Endothelial cell (in vitro differentiated cells): ENCODE results near the gene ASPHD1. TPM values are rescaled to one million over a fixed set of nuclear protein-coding genes. Genes with fewer than 3 reads are reported as not detected.

Source experiments
- DNase-seq: peaks from one replicate; pipeline ENCODE4 v3.0.0; 2021; ENCODE audit warnings: low spot score
- H3K27ac Mint-ChIP-seq: one replicate; pipeline ENCODE4 v1.8.0; 2021; ENCODE audit warnings: mixed read lengths, inconsistent platforms; ENCODE audit not compliant: unreplicated experiment
- H3K27me3 Mint-ChIP-seq: one replicate; pipeline ENCODE4 v1.8.0; 2021; ENCODE audit warnings: mild to moderate bottlenecking, moderate library complexity, mixed read lengths, inconsistent platforms; ENCODE audit not compliant: unreplicated experiment
- H3K36me3 Mint-ChIP-seq: one replicate; pipeline ENCODE4 v1.8.0; 2021; ENCODE audit warnings: mild to moderate bottlenecking, low read depth, mixed read lengths, inconsistent platforms; ENCODE audit not compliant: unreplicated experiment
- H3K4me1 Mint-ChIP-seq: one replicate; pipeline ENCODE4 v1.8.0; 2021; ENCODE audit warnings: mild to moderate bottlenecking, mixed read lengths, inconsistent platforms; ENCODE audit not compliant: unreplicated experiment
- H3K4me3 Mint-ChIP-seq: one replicate; pipeline ENCODE4 v1.8.0; 2021; ENCODE audit warnings: mild to moderate bottlenecking, mixed read lengths, inconsistent platforms; ENCODE audit not compliant: unreplicated experiment
- H3K9me3 Mint-ChIP-seq: one replicate; pipeline ENCODE4 v1.8.0; 2021; ENCODE audit warnings: mixed read lengths, inconsistent platforms; ENCODE audit not compliant: unreplicated experiment
- total RNA-seq: library from RNA; stranded (reverse); fragmentation: NEBNext Ultra II Directional; extraction: Animal tissue kit (Norgen Biotek cat#: 25700); gene quantifications from one replicate; pipeline ENCODE4 v1.2.1, GENCODE V29; 2021; ENCODE audit not compliant: unreplicated experiment
- TF ChIP-seq, protein P1 (sequence below): fragments of 200-600 bp; sonication (generic); IDR thresholded peaks from one replicate; pipeline ENCODE4 v1.5.0; 2021; ENCODE audit warnings: antibody characterized with exemption; ENCODE audit not compliant: unreplicated experiment

Gene ASPHD1
- total RNA-seq, 1 donor from 2014 or later, result 3.0 TPM

DNA sequence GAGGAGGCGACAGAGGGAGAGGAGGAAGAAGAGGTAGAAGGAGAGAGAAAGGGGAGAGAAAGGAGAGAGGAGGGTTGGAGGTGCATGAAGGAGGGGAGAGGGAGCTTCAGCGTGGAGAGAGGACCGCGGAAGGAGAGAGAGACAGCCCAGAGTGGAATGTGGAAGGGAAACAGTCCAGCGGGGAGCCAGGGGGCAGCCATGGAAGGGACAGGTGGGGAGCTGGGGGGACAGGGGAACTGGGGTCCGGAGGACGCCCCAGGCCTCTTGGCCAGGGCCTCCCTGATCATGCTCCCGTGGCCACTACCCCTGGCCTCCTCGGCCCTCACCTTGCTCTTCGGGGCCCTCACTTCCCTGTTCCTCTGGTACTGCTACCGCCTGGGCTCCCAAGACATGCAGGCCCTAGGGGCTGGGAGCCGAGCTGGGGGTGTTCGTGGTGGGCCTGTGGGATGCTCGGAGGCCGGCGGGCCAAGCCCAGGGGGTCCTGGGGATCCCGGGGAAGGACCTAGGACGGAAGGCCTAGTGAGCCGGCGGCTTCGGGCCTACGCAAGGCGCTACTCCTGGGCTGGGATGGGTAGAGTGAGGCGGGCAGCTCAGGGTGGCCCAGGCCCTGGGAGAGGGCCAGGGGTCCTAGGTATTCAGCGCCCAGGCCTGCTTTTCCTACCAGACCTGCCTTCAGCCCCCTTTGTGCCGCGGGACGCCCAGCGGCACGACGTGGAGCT is 759 bp downstream of the ASPHD1 start:
- peaks cover 8% of the 10 kb centered on the region for H3K36me3 Mint-ChIP-seq
- no peaks in the 10 kb centered on the region for H3K9me3 Mint-ChIP-seq
- H3K4me3 Mint-ChIP-seq, result peak overlapping the region; percentile 87
- H3K27ac Mint-ChIP-seq, result no peak overlapping the region
- no peak for DNase-seq
- peaks cover 16% of the 10 kb centered on the region for H3K27me3 Mint-ChIP-seq
- peaks cover 13% of the 10 kb centered on the region for H3K4me1 Mint-ChIP-seq
- TF ChIP-seq, protein P1, sequence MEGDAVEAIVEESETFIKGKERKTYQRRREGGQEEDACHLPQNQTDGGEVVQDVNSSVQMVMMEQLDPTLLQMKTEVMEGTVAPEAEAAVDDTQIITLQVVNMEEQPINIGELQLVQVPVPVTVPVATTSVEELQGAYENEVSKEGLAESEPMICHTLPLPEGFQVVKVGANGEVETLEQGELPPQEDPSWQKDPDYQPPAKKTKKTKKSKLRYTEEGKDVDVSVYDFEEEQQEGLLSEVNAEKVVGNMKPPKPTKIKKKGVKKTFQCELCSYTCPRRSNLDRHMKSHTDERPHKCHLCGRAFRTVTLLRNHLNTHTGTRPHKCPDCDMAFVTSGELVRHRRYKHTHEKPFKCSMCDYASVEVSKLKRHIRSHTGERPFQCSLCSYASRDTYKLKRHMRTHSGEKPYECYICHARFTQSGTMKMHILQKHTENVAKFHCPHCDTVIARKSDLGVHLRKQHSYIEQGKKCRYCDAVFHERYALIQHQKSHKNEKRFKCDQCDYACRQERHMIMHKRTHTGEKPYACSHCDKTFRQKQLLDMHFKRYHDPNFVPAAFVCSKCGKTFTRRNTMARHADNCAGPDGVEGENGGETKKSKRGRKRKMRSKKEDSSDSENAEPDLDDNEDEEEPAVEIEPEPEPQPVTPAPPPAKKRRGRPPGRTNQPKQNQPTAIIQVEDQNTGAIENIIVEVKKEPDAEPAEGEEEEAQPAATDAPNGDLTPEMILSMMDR, result no peak

DNA sequence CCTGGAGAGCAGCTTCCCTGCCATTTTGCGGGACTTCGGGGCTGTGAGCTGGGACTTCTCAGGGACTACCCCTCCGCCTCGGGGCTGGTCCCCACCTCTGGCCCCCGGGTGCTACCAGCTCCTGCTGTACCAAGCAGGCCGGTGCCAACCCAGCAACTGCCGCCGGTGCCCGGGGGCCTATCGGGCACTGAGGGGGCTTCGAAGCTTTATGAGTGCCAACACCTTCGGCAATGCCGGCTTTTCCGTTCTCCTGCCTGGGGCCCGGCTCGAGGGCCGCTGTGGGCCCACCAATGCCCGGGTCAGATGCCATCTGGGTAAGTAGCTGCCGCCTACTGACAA is 1.3 kb downstream of the ASPHD1 start:
- no peak overlapping the region for H3K27ac Mint-ChIP-seq
- peaks cover 8% of the 10 kb centered on the region for H3K36me3 Mint-ChIP-seq
- DNase-seq, result no peak
- peaks cover 15% of the 10 kb centered on the region for H3K27me3 Mint-ChIP-seq
- TF ChIP-seq, protein P1, result no peak
- H3K4me1 Mint-ChIP-seq, result peaks cover 13% of the 10 kb centered on the region
- H3K4me3 Mint-ChIP-seq, result peak overlapping the region; percentile 80
- no peaks in the 10 kb centered on the region for H3K9me3 Mint-ChIP-seq

DNA sequence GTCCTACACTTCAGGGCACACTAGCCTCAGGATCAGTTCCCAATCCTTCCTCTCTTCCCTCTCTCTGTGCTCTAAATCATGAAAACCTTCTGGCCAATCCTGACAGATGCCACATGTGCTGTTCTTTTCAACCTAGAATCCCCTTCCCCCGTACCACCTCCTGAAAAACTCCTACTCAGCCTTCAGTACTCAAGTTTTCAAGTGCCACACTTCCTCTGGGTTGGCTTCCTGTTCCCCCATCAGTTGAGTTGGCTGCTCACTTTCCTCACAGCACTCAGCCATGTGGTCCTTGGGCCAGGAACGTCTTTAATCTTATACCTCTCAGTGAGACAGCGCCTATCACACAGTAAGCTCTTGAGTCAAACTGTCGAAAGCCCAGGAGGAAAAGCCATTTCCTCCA is 3.3 kb downstream of the ASPHD1 start:
- H3K9me3 Mint-ChIP-seq, result no peaks in the 10 kb centered on the region
- H3K4me1 Mint-ChIP-seq, result peaks cover 9% of the 10 kb centered on the region
- H3K4me3 Mint-ChIP-seq, result no peak overlapping the region
- TF ChIP-seq, protein P1, result no peak
- peaks cover 9% of the 10 kb centered on the region for H3K27me3 Mint-ChIP-seq
- no peak for DNase-seq
- no peaks in the 10 kb centered on the region for H3K36me3 Mint-ChIP-seq
- peak overlapping the region; percentile 21 for H3K27ac Mint-ChIP-seq

DNA sequence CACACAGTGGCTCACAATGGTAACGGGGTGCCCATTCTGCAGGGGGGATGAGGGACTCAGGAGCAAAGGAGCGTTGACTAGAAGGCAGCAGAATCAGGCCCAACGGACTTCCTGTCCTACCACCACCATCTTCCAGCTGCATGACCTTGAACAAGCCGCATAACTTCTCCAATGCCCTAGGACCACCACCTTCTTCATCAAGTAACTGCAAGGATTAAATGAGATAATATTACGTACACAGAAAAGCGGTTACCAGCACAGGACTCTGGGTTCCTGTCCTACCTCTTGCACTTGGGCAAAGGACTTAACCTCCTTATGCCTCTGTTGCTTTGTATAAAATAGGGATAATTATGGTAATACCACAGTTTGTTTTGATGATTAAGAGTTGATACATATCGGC is 4.7 kb downstream of the ASPHD1 start:
- Mint-ChIP-seq H3K4me1 (peaks cover 7% of the 10 kb centered on the region), H3K27ac (no peak overlapping the region), H3K4me3 (no peak overlapping the region), H3K27me3 (peaks cover 8% of the 10 kb centered on the region), H3K9me3 (no peaks in the 10 kb centered on the region), H3K36me3 (no peaks in the 10 kb centered on the region)
- TF ChIP-seq, protein P1, result no peak
- DNase-seq, result no peak

DNA sequence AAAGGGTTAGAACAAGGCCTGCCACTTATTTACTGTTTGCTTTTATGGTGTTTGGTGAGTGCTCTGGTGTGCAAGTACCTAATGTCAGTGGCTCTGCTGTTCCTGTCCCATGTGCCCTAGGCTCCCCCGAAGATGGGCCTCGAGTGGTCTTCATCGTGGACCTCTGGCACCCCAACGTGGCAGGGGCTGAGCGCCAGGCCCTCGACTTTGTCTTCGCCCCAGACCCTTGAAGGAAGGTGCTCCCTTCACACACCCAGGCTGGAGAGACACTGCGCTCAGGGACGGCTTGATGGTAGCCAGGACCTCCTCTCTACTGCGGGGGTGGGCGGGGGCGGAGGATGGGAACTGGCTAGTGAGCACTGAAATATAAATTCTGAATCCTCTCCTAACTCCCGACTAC is 5.4 kb downstream of the ASPHD1 start:
- Mint-ChIP-seq H3K4me3 (no peak overlapping the region), H3K27me3 (peaks cover 8% of the 10 kb centered on the region), H3K27ac (no peak overlapping the region), H3K4me1 (peaks cover 7% of the 10 kb centered on the region), H3K9me3 (no peaks in the 10 kb centered on the region), H3K36me3 (no peaks in the 10 kb centered on the region)
- no peak for DNase-seq
- TF ChIP-seq, protein P1, result no peak
